ENCODE data around the gene SPOCK1.

The SPOCK1 gene

DNA sequence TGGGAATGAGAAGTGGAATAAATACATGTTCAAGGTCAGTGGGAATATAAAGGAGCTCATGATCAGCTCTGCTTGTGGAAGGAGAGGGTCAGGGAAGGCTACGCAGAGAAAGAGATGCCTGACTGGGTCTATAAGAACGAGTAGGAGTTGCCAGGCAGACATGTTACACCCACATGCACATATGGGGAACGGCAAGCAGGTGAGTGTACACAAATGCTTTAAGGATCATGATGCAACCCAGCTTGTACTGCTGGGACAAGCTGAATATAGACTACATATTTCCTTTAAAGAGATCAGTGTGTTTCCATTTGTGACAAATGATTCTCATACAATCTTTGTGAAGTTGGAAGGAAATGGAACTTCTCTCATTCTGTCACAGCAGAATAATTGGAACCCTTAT lies 141.7 kb downstream of the SPOCK1 start:
- no peak for DNase-seq

DNA sequence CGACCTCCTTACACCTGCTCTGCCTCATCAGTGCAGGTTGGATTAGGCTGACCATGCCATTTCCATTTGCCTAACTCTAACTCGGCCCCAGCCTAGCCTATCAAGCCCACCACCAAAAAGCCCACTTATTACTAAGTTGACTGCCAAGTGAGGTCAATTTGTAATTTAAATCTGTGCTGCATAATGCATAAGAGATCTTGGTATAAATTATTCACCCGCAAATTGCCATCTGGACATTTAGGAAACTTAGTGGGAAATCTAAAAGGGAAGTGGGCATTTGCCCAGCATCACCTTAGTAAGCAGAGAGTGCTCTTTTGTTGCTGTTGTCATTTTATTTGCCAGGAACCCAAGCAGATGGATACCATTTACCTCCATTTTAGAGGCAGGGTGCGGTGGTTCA lies 143.0 kb downstream of the SPOCK1 start:
- DNase-seq: no peak

DNA sequence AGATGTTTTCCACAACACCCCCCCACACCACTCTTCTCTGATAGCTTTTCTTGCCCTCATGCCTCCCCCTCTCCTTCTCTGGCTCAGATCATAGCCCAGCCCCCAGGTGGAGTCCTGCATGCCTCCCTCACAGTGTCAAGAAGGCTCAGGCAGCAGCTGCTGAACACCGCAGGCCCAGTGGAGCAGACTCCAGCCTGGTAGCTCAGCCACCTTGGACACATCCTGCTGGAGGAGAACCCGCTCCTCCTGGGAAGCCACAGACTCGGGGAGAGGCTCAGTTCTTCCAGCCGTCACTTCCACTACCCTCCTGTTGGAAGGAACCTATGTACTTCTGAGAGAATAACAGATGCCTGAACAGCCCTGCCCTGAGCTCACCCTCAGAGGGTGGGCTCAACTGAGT lies 143.4 kb downstream of the SPOCK1 start:
- DNase-seq: no peak

DNA sequence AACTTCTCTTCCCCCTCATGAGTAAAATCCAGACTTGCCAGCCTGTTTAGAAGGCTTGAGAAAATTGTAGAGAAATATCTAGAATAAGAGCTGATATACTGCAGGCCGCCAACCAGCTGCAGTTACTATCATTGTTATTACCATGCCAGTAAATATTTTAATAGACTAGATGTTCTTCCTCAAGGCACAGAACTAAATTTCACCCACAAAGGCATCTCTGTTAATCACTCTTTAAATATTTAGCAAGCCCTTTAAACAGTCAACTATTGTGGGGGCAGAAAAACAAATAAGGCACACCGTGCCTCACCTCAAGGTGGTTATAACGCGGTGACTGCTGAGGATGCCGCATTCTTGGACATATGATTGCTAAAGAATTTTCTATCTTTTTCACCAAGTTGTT lies 147.0 kb downstream of the SPOCK1 start:
- DNase-seq: no peak

DNA sequence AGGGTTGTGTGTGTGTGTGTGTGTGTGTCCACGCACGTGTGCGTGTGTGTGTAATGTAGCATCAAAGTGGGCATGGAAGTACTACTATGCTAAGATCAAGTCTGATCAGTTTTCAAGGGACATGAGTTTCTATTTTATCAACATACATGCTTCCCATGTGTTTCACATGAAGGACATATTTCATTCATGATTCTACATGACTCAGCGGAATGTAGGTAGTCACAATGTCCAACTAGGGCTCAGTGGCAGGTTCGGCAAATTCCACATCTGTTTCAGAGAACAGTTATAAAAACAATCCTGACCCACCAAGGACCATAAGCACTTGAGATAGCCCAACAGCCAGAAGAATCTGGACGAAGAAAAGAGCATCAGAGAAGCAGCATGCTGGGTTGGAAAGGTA lies 148.3 kb downstream of the SPOCK1 start:
- DNase-seq: no peak

DNA sequence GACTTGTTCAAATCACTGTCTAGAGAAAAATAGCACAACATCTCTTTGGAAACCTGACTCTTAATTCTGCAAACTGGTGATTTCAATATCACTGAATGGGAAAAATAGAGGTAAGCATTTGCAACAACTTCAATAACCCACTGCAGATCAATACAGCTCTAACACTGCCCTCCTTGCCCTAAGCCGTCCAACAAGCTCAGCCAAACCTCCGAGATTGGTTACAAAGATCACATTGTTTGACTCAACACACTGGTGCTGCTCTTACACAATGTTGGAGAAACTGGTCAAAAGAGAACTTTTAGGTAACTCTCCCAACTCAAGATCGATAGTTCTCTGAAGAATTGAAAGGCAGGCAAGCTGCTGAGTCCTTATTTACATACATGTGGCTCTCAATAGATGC lies 150.4 kb downstream of the SPOCK1 start:
- DNase-seq: no peak

DNA sequence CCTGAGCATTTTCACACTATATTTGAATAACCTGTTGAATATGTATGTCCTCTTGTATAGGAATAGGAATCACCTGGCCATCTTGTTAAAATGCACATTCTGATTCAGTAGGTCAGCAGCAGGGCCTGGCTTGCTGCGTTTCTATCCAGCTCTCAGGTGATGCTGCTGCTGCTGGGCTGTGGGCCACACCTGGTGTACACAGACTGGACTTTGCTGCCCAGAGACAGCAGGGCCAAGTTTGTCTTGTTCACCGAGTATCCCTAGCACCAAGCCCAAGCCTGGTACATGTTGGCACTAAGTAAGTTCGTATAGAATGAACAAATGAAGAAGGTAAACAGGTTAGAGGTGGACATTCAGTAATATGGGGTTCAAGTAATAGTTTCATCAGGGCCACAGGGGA lies 151.3 kb downstream of the SPOCK1 start:
- DNase-seq: no peak

DNA sequence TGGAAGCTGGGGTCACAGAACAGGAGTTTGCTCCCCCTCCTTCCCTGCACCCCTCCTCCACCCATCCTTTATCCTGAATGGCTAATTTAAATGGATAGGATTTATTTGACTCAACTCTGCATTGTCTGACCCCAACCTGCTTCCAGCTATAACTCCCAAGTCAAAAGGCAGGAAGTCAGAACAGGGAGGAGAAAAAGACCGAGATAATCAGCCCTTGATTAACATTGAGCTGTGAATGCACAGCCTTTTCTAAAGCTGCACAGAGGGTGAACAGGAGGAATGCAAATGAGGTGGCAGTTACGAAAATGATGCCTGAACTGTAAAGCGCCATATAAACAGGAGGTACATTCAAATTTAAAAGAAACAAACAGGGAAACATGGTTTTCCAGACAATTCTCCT lies 152.8 kb downstream of the SPOCK1 start:
- no peak for DNase-seq

DNA sequence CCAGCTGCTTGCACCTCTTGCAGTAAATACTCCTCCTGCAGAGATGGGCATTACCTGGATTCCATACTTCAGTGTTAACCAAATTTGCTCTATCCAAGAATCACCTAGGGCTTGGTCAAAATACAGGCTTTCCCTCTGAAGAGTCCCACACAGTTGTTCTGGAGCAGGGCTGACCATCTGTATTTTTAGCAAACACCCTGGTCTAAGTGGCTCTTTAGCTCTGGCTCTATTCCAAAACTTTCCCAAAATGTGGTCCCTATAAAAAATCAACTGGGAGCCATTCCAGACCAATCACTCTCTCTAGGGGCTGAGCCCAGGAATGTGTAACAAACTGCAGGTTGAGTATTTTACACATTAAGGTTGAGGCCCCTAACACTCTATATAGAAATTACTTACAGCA lies 153.7 kb downstream of the SPOCK1 start:
- DNase-seq: no peak

DNA sequence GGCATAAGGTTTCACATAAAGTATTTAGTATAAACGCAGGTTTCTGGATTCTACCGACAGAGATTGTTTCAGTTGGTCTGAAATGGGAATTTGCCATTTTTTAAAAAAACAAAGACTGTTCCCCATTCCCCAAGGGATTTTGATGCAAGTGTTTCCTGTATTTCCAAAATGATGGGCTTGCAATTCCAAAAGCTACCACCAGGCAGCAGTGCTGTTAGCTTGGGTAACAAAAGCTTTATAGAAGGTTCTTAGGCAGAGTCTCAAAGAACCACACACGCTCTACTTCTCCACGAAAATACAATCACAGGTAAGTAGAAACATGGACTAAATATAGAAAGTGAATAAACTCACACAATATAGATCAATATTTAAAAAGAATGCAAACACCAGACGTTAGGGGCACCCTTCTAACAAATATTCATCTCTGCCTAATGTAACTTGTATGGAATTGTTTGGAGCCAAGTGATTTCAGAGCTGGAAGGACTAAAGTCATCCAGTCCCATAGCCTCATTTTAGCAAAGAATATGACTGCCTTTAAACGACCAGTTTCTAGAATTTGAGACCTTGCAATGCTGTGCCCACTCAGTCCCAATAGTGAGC lies 154.3 kb downstream of the SPOCK1 start:
- DNase-seq: peak; percentile 25 to 31

DNA sequence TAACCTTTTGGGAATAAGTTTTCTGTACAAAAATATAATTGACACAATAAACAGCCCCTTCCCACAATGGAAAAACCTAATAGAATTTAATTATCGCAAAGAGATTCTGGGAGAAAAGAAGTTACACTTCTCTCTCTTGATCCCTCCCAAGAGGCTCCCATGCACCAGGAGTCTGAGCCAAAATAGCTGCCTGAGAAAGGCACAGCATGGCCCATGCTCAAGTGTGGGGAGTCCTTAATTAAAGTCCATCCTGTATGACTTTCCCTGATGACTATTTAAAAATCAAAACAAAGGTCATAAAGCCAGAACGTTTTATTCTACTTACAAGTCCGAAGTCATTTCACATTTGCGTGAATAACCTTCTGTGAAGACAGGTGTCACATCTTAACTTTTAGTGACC lies 155.1 kb downstream of the SPOCK1 start:
- no peak for DNase-seq

DNA sequence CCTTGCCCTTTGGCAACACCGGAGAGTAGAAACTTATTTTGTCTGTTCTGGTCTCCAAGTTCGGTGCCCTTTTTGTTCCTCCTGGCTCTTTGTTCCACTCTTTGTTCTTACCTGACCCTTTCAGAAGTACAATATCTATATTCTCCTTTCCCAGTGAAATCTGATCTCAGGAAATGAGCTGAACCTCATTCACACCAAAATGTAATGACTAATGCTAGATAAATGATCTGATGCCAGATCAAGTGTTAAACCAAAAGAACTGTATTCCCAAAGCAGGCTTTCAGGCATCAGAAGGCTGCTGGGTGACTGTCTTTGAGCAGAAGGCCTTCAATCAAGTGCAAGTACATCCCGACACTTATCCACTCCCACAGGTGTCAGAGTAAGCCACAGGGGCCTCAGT lies 156.4 kb downstream of the SPOCK1 start:
- no peak for DNase-seq

DNA sequence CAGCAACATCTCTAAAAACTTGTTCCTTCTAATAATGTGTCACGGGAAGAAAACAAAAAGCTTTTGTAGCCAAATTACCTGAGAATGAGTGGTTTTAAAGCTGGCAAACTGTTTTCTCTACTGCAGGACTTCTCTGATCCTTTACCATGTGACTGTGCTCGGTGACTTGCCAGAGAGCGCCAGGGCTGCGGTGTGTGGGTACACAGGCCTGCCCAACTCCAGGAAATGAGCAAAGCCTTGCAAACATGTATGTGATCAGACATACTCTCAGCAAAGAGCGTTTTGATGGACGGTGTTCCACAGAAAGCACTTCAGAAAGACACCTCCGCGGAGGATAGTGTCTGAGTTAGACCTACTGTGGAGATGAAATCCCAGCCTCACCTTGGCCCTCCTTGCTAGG lies 157.3 kb downstream of the SPOCK1 start:
- DNase-seq: no peak

DNA sequence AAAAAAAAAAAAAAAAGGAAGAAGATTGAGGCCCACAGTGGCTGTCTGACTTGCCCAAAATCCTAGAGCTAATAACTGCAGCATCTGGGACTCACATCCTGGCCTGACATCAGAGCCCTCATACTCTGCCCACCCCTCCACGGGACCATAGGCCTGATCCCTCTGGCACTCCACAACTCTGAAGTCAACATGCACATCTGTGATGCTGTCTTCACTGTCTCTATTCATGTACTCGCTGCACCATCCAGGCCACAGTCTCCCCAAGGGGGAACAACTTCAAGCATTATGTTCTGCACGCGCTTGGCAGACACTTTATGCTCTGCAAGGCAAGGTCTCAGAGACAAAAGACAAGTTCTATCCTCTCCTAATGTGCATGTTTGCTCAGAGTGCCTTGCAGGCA lies 158.2 kb downstream of the SPOCK1 start:
- no peak for DNase-seq

DNA sequence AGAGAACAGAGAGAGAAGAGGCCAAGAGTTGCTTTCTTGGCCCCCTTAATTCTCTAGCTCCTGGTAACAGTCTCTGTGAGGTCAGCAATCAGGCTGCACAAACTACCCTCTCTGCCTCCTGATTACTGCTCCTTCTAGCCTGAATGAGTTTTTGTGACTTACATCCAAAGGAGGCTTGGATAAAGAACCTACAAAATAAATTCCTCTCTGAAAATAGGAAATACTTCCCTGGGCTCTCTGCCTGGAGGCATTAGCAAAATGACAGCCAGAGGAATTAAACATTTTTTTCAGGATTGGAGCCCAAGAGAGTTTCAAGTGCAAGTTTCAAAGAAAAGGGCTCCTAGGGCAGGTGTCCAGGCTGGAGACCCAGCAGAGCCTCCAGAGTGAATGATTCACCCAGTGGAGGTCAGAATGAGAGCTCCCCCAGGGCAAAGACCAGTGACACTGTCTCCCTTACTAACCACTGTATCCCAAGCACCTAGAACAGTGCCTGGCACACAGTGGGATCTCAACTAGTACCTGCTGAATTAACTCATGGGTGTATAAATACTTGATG lies 162.5 kb downstream of the SPOCK1 start:
- no peak for DNase-seq

DNA sequence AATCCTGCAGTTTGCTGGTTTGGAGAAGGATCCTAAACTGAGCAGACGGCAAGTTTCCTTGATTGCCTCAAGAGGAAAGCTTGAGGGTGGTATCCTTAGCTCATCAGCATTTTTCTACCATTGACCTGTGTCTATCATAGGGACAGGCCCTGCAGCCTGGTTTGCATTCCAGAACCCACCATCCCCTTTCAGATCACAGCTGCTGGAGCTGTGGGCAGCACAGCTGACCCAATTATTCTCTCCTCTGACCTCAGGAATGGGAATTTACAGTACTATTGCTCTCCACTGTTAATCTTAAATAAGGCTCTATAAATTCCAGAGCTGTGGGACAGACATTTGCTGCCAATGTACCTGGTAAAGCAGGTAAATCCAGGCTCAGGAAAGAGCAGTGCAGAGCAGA lies 163.0 kb downstream of the SPOCK1 start:
- DNase-seq: no peak

DNA sequence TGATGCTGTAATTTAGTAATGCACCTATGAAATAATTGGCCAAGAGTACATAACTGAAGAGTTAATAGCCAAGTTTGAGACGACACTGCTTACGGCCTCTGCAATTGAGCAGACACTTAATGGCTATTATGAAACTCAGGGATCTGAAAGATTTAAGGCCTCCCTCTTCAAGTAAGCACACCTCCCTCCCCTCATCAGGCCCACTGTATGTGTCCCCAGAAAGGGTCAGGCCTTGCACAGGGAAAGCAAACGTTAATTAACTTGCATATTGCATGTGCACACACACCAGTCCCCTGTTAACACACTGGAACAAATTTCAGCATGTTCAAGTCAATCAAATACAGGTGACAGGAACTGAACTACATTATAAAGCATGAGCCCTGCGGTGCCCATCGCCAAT lies 163.6 kb downstream of the SPOCK1 start:
- DNase-seq: no peak

DNA sequence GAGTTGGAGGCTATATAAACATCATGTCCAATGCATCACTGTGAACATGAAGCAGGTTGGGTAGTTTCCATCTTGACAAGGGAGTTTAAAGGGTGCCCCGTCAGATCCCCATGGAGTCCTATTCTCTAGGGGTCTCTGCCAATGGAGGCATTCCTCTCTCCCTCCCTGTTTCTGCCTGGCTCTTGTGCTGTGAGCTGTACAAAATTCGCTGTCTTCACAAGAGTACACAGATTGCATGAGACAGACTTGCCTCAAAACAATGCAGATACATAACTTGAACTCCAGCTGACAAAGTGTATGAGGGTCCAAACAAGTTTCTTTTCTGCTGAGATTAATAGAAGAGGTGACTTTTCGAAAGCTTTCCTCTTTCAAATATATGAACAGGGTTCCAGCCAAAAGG lies 165.2 kb downstream of the SPOCK1 start:
- no peak for DNase-seq

DNA sequence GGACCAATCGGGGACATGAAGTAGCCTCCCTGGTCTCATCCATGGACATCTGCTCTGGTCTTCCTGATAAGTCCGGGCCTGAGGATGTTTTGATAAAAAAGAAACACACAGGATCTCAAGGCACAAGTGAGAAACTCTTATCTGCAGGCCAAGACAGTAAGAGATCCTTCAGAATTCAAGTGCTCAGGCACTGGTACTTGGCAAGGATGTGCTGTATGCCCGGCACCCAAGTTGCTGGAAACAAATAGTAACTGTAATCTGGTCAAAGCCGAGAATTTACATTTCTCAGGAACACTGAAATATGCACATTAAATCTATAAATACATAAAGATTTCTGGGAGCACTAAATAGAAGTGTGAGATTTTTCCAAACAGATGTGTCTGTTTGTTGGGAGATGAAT lies 165.7 kb downstream of the SPOCK1 start:
- no peak for DNase-seq

DNA sequence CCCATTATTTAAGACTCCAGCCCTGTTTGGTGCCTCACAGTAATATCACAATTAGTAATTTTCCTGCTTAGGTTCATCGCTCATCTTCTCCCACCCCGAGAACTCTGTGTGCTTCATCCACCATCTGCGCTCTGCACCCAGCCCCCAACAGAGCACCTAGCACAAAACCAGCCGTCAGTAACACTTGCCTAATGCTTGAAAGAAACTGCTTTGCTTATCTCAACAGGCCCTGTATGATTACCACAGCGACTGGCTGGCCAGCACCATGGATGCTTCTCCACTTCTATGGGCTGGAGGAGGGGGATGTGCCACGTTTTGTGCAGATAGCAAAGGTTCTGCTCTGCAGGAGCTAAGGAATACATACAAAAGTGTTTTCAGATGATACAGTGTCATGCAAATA lies 166.8 kb downstream of the SPOCK1 start:
- no peak for DNase-seq

DNA sequence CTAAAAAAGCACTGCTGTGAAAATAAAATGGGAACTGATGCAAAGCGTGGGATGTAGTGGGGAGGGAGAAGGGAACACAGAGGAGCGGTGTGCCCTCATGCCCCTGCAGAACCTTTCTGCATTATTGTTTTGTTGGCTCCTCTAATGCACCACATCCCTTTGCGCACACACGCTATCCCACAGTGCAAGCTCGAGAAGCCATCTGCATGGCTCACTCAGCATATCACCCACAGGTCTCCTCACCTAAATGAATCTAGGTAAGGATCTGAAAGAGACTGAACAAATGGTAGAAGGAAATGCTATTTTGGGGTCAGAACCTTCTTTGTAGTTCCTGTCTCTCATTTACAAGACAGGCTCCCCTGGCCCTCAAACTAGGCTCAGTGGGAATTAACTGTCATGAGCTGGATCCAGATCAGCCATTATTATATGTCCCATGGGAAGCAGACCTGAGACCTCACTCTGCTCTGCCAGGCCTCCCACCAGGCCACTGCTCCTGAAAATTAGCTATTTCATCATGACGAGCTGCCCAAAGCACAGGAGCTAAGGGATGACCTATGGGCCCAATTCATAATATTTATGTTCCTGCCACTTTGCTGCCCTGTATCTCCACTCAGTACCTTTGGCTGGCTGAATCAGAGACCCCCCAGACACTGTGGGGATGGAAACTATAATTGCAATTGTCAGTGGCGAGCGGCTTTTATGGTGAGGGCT lies 169.4 kb downstream of the SPOCK1 start:
- DNase-seq: no peak

DNA sequence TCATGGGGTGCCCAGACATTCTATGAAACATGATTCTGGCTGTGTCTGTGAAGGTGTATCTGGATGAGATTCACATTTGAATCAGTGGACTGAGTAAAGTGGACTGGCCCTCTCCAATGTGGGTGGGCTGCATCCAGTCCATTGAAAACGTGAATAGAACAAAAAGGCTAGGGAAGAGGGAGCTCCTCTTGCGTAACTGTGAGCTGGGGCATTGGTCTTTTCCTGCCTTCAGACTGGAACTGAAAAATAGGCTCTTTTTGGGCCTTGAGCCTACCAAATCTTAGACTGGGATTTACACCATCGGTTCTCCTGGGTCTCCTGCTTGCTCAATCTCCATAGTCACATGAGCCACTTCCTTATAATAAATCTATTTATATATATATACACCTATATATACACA lies 170.1 kb downstream of the SPOCK1 start:
- no peak for DNase-seq

DNA sequence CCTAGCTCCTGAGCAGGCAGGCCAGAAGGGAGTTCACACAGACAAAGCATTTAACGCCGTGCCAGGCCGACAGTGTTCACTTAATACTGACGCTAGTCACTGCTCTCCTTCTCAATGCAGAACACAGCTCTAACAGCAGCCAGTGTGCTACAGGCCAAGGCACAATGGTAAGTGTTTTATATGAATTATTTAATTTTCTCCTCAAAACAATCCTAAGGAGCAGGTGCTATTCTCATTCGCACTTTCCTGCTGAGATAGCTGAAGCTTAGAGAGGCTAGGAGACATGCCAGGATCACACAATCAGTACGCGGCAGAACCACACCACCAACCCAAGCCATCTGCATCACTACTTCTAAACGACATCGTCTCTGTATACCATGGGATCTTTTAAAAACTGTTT lies 170.7 kb downstream of the SPOCK1 start:
- DNase-seq: no peak

DNA sequence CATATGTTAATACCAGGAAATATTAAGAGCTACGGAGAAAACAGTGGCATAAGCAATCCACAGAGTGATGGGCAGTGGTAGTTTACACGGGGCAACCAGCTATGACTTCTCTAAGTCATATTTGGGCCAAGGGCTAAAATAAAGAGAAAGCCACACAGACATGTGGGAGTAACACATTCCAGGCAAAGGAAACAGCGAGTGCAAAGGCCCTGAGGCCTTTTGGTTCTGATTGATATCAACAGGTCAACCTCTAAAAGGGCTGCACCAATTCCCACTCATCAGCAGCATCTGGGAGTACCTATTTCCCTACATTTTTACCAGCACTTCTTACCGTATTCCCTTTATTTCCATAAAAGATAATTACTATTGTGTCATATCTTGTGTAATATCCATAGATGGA lies 173.4 kb downstream of the SPOCK1 start:
- DNase-seq: no peak
